HG02970 (cell line): ENCODE results near the gene SCPEP1.
"Not testable (repeated sequence)": the region's sequence is repeated elsewhere in the genome, so short reads cannot be mapped to it uniquely, and the experiment has no call there.

Experiments used
- ATAC-seq: cut with Tn5 transposase; IDR thresholded peaks from one replicate; pipeline ENCODE4 v1.9.1; 2021; ENCODE audit warnings: mild to moderate bottlenecking, moderate library complexity, moderate number of reproducible peaks; ENCODE audit not compliant: unreplicated experiment, low FRiP score

Gene SCPEP1

GRCh38 chr17:56960596-56961538 lies 17.1 kb upstream of the SCPEP1 start, which contains the start of gene COIL:
TSS of gene COIL (minus strand) at chr17:56961050. CDS start at chr17:56961019, 31 bp downstream.
- peak; percentile 87 for ATAC-seq

GRCh38 chr17:56965241-56965640 lies 12.7 kb upstream of the SCPEP1 start:
- not testable (repeated sequence) for ATAC-seq

- ATAC-seq = not testable (repeated sequence)
Observed at GRCh38 chr17:56965681-56966080, 12.2 kb upstream of the SCPEP1 start.

GRCh38 chr17:56966338-56966737 lies 11.6 kb upstream of the SCPEP1 start:
- ATAC-seq = no peak

- ATAC-seq = no peak
Observed at GRCh38 chr17:56970974-56971373, 7.0 kb upstream of the SCPEP1 start.

GRCh38 chr17:56972111-56972730 lies 5.7 kb upstream of the SCPEP1 start:
- no peak for ATAC-seq

GRCh38 chr17:56973520-56973919 lies 4.4 kb upstream of the SCPEP1 start:
- ATAC-seq = no peak

GRCh38 chr17:56974055-56974454 lies 3.9 kb upstream of the SCPEP1 start:
- ATAC-seq = no peak

- no peak for ATAC-seq
Observed at GRCh38 chr17:56975656-56976055, 2.3 kb upstream of the SCPEP1 start.

GRCh38 chr17:56976941-56977608 lies 856 bp upstream of the SCPEP1 start:
- no peak for ATAC-seq

- ATAC-seq = no peak
Observed at GRCh38 chr17:56978441-56979090, 635 bp downstream of the SCPEP1 start.

- no peak for ATAC-seq
Observed at GRCh38 chr17:56979091-56979480, 1.2 kb downstream of the SCPEP1 start.

- ATAC-seq = not testable (repeated sequence)
Observed at GRCh38 chr17:56980526-56980925, 2.6 kb downstream of the SCPEP1 start.

GRCh38 chr17:56982312-56982711 lies 4.4 kb downstream of the SCPEP1 start:
- no peak for ATAC-seq

GRCh38 chr17:56983366-56983765 lies 5.4 kb downstream of the SCPEP1 start:
- no peak for ATAC-seq

GRCh38 chr17:56985371-56986162 lies 7.6 kb downstream of the SCPEP1 start:
- no peak for ATAC-seq

- ATAC-seq = no peak
Observed at GRCh38 chr17:56987283-56987834, 9.4 kb downstream of the SCPEP1 start.

GRCh38 chr17:56988901-56989572 lies 11.1 kb downstream of the SCPEP1 start:
- ATAC-seq = no peak

GRCh38 chr17:56992364-56992763 lies 14.4 kb downstream of the SCPEP1 start:
- ATAC-seq = no peak
